Panc1 (cell line): Measurements from ENCODE around the gene TBC1D9B.

ENCODE experiments used
- POLR2AphosphoS5 ChIP-seq: IDR thresholded peaks from 2 replicates; pipeline ENCODE4 v1.6.1; 2012; ENCODE audit warnings: mild to moderate bottlenecking, low read depth, low read length, moderate library complexity
- REST ChIP-seq, 2 experiments: IDR thresholded peaks; 2 replicates each; pipeline ENCODE4 v1.6.1; 2011 to 2012; ENCODE audit warnings: low read depth in 2 of 2, control low read depth in 1 of 2, low read length in 1 of 2, mild to moderate bottlenecking in 1 of 2, moderate library complexity in 1 of 2; ENCODE audit not compliant: insufficient read depth in 1 of 2
- SIN3A ChIP-seq: IDR thresholded peaks from 2 replicates; pipeline ENCODE4 v1.6.1; 2012; ENCODE audit warnings: low read depth, mild to moderate bottlenecking, low read length, moderate library complexity, borderline replicate concordance; ENCODE audit not compliant: insufficient read depth
- TF ChIP-seq, protein P1 (sequence below): fragments of 450-650 bp; IDR thresholded peaks from 2 replicates; pipeline ENCODE4 v1.5.1; 2017; ENCODE audit warnings: mild to moderate bottlenecking

GRCh38 chr5:179886190-179886911 is 21.3 kb downstream of the TBC1D9B start:
- TF ChIP-seq, protein P1, sequence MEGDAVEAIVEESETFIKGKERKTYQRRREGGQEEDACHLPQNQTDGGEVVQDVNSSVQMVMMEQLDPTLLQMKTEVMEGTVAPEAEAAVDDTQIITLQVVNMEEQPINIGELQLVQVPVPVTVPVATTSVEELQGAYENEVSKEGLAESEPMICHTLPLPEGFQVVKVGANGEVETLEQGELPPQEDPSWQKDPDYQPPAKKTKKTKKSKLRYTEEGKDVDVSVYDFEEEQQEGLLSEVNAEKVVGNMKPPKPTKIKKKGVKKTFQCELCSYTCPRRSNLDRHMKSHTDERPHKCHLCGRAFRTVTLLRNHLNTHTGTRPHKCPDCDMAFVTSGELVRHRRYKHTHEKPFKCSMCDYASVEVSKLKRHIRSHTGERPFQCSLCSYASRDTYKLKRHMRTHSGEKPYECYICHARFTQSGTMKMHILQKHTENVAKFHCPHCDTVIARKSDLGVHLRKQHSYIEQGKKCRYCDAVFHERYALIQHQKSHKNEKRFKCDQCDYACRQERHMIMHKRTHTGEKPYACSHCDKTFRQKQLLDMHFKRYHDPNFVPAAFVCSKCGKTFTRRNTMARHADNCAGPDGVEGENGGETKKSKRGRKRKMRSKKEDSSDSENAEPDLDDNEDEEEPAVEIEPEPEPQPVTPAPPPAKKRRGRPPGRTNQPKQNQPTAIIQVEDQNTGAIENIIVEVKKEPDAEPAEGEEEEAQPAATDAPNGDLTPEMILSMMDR: no peak
- TF ChIP-seq REST (IDR thresholded peaks at IDR 0.05; ENCODE audit: insufficient read depth in 1 of 2, low read depth in 2 of 2, low read length in 1 of 2) (no peak), POLR2AphosphoS5 (no peak), SIN3A (no peak)
